ENCODE data around the gene CNPY3.

DNA sequence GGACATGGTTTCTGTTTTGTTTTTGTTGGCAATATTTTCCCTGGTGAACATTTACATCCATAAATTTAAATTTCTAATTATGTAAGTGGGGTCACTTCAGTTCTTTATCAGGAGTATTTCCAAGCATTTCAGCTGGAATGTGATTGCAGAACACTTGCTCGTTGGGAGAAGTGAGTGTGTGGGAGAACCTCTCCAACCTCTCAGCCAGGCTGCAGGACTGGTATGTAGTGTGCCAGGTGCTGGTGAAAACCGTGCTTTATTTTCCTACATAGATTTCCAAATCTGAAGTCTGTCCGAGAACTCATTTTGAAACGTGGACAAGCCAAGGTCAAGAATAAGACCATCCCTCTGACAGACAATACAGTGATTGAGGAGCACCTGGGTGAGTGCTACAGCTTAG lies 43.6 kb upstream of the CNPY3 start:
- no peak for TF ChIP-seq POLR2AphosphoS5 (IDR thresholded peaks at IDR 0.05)
- no peak for TF ChIP-seq CTCF (IDR thresholded peaks at IDR 0.05)

All from stomach (tissue), 4 donors.